ENCODE data around the gene GOLGA6L7.
"Not testable (repeated sequence)": the region's sequence is repeated elsewhere in the genome, so short reads cannot be mapped to it uniquely, and the experiment has no call there.

GOLGA6L7 gene

DNA sequence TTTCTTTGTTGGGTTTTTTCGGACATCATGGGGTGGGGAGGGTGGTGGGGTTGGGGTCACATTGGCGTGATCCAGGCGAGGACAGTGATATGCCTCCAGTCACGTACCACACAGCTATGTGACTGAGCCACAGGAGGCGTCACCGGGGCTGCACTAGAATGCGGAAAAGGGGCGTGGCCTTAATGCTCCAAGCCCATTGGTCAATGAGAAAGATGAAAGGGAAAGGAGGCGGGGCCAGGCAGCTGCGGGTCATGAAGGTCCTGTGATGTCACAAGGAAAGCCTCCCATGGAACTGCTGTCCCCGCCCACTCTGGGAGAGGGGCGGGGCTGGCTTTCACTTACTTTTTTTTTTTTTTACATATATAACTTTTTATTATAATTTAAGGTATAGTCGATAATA lies at the start of gene GOLGA6L7:
TSS of gene GOLGA6L7 (minus strand) at position 124 of the 400 bp plus-strand sequence. CDS start at position 29, 95 bp downstream.
- DNase-seq, result not testable (repeated sequence)

- no peak for DNase-seq
Measured at GRCh38 chr15:28897861-28898585, 49.6 kb upstream of the GOLGA6L7 start.

DNA sequence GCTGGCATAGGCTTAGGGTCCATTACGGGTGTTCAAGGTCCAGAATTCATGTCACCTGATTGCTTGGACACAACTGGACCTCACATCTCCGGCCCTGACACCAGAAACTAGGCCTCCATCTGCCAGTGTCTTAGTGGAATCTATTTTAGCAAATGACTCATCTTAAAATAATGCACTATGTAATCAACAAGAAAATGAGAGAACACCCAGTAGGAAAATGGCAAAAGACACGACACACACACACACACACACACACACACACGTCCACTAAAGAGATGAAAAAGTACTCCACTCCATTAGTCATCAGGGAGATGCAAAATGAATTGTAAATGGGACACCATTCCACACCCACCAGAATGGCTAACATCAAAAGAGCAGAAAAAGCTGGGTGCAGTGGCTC lies 48.5 kb upstream of the GOLGA6L7 start:
- no peak for DNase-seq

DNA sequence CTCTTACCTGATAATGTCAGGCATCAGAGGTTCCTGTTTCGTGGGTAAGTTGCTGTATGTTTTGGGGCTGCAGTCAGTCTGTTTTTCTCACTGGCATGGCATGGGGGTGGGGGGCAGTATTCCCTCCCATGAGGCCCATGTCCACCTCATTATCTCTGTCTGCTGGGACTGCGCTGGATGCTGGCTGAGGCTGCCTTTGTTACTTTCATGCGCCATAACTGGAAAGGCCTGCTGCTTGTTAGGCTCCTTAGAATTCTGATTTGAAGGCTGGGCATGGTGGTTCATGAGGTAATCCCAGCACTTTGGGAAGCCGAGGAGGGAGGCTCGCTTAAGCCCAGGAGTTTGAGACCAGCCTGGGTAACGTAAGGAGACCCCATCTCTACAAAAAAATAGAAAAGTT lies 47.1 kb upstream of the GOLGA6L7 start:
- DNase-seq, result no peak

DNA sequence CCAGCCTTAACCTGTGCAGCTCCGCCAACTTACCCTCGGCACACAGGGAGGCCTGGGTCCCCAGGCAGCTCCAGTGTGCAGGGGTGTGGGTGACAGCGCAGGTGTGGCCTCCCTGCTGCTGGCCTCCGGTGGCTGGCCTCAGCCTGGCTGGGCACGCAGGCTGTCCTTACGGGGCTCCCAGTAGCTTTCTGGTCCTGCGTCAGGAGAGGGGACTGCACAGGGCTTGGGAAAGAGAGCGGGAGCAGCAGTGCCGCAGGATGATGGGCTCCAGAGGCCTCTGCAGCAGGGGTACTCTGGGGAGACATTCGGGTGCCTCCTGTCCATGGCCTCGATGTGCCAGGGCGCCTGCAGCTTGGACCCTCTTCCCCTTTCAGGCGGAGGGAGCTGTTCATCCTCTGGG lies 46.7 kb upstream of the GOLGA6L7 start:
- DNase-seq, result no peak

DNA sequence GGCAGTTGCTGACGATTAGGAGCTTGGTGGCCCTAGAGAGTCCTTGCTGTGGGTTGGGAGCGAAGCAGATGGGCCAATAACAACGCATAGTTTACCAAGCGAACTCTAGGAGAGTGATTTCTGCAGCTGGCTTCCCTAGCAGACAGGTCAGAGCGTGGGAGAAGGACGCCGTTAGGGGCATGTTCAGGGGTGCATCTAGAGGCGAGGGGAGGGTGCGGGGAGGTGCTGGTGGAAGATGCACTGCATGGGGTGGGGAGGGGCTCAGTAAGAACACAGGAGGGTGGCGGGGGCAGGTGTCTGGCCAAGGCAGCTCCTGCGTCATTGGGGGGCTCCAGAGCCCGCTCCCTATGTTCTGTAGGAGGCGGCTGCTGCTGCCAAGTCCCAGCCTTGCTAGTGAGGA lies 46.2 kb upstream of the GOLGA6L7 start:
- no peak for DNase-seq

DNA sequence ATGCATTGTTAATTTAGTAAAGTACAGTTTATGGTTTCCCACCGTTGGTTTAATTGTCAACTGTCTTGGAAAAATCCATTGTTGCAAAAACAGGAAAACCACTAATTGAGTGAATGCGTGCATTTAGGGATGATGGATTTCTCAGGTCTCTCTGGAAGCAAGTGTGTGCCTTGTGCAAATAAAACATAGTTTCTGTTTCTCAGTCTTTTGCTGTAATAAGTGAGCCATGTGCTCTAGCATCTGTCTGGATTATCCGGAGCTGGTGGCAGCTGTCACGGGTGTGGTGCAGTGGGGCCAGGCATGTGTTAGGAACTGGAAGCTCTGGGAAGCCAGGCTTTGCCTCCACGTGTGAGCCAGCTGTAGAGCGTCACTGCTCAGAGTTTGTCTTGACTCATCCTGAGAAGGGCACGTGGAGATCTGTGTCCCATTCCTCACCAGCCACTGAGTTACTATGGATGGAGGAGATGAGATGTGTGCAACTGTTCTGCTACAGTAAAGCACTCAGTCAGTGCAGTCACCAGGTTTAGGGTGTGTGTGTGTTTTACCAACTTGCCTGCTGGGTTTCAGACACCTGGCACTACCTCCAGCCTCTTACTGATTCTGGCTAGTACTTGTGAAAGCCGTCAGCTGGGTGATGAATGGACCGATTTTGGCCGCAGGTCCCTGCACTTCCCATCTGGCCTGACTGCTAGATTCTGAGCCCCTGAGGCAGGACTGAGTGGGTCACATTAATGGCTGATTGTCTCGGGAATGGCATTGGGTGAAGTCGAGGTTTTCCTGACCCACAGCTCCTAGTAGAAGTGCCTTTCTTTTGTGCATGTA lies 44.6 kb upstream of the GOLGA6L7 start:
- DNase-seq, result no peak

DNA sequence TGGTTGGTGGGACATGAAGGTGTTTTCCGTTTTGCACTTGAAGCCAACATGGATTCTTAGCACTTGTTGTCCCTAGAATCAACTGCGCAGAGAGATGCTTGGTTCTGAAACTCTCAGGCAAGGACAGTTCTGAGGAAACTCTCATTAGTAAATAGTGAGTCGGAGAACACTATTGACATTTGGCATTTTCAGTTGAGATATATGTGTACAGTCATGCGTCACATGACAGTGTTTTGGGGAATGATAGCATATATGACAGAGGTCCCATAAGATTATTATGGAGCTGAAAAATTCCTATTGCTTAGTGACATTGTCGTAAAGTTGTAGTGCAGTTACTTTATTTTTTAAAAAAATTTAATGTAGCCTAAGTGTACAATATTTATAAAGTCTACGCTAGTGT lies 43.1 kb upstream of the GOLGA6L7 start:
- no peak for DNase-seq

DNA sequence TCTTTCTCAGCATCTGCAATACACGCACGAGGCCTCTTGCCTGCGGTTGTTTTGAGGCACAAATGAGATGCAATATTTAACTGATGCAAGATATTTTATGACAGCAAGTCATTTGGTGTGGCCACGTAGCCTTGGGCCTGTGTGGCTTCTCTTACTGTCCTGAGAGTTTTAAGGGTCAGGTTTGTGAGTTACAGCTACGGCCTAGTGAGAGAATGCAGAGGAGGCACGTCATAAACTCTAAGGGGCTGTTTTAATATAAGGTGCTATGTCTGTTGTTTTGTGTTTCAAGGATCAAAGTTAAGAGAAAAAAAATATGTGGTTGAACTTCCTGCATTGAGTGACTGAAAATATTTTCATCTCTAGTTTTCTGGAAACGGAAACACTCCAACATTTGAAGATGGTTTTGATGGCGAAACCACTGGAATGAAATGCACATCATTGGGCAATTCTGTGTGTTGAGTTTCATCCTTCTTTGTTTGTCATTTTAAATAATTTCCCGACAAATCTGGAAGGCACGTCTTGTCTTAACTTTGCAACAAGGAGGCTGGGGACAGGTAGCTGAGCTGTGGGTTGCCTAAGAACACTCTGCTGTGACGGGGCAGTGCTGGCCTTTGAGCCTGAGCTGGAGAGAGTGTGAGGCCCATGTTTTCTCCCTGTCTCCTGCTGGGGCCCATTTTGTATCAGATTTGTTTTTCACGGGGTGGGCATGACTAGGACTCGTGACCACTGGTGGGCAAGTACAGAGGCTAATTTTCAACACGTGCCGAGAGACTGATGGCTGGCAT lies 42.5 kb upstream of the GOLGA6L7 start:
- no peak for DNase-seq

DNA sequence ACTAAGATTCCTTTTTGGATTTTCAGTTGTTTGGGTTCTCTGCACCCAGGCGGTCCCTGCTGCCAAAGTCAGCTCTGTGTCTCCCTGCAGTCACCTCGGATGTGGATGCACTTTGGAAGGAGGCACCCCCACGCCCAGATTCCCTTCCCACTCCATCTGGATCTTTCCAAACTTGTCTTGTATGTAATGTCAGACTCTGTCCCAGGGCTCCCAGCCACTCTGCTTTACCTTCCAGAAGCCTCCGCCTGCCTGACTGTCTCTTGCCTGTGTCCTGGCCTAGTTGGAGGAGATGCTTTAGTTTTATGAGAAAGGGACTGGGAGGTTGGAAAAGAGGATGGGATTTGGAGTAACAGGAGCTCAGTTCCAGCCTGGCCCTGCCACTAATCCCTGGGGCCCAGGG lies 41.8 kb upstream of the GOLGA6L7 start:
- DNase-seq, result not testable (repeated sequence)

DNA sequence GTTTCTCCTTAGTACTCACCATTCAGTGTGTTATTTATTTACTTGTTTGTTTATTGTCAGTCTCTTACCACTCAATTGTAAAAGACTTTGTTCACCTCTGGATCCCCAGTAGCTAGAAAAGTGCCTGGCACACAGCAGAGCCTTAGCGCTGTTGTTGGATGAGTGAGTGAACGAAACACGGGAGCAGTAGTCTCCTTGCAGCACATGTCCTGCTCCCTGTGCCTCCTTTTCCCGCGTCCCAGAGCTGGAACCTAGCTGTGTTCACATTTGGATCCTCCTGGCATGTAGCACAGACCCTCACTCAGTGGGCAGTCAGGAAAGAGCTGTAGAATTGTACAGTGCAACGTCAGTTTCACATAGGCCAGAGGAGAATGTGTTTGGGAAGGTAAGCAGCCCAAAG lies 41.4 kb upstream of the GOLGA6L7 start:
- not testable (repeated sequence) for DNase-seq

GRCh38 chr15:28889346-28889745 lies 40.9 kb upstream of the GOLGA6L7 start:
- no peak for DNase-seq

DNA sequence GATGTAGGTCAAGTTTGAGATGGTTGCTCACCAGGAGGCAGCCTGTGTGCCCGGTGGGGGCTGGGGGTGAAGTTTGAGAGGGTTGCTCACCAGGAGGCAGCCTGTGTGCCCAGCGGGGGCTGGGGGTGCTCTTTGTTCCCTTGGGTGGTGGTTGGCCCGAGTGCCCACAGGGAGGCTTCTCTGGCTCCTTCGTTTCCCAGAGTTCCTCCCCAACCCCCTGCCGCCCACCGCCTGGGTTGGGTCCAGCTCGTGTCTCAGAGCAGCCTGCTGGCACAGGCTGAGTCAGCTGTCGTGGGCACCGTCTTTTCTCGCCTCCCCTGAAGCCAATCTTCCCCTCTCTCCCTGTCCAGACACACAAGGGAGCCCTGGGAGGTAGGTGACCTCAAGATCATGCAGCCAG lies 40.5 kb upstream of the GOLGA6L7 start:
- DNase-seq, result no peak

DNA sequence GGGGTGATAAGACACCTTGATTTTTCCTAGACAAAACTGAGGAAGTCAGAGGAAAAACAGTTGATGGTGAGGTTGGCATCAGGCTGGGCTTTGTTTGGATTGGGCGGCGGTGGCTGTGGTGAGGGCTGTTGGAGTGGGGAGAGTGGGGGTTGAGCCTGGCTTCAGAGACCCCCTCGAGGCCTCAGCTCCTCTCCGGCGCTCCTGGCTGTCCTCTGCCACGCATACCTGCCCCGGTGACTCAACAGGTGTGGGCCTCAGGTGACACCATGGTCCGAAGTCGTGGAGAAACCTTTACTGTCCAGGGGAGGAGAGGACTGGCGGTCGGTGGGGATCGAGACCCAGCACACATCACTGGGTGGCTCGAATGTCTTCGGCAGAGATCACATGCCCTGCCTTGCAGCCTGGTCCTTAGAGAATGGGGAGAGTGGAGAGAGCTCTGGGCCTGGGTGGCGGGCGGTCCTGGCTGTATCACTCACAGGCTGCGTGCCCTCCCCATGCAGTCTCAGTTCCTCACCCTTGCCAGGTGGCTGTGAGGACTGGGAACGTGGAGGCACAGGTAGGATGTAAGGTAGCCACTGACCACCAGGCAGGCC lies 40.0 kb upstream of the GOLGA6L7 start:
- DNase-seq, result no peak

DNA sequence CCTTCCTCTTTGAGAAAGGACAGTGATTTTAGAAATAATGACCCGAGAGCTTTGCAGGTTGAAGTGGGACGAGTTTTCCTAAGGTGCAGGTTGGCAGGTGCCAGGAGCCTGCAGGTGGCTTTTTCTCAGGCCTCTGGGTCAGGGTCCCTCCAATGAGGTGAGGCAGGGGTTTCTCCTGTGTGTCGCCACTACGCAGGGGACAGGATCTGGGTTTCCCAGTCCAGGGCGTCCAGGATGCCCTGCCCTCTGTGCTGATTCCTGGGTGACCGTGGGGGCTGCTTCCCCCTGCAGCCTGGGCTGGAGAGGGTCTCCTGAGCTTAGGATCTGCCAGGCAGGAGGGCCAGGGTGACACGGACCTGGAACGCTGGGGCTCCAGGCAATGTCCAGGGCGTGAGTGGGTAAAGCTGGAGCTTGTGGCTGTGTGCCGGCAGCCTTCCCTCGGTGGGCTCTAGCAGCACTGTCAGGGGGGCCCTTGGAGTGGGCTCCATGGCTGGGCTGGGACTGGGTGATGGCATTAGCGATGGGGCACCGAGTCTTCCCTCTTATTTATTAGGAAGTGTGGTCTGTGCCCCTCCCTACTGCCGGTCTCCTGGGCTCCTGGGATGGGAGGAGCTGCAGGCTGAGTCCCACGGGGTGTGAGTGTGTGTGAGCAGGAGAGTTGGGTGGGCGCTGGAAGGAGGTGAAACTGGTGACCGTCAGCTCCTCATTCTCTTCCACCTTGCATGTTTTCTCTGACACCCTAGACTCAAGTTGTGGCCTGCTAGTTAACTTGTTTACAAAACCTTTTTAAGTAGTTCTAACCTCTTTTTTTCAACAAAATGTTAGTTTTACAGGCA lies 39.1 kb upstream of the GOLGA6L7 start:
- no peak for DNase-seq

GRCh38 chr15:28886431-28887338 lies 38.2 kb upstream of the GOLGA6L7 start:
- no peak for DNase-seq

GRCh38 chr15:28885630-28886430 lies 37.4 kb upstream of the GOLGA6L7 start, which contains the start of gene APBA2:
Gene APBA2 (plus strand): TSS chr15:28885974. CDS start chr15:29053885, 167,911 bp downstream.
- DNase-seq, result peak; percentile 46

DNA sequence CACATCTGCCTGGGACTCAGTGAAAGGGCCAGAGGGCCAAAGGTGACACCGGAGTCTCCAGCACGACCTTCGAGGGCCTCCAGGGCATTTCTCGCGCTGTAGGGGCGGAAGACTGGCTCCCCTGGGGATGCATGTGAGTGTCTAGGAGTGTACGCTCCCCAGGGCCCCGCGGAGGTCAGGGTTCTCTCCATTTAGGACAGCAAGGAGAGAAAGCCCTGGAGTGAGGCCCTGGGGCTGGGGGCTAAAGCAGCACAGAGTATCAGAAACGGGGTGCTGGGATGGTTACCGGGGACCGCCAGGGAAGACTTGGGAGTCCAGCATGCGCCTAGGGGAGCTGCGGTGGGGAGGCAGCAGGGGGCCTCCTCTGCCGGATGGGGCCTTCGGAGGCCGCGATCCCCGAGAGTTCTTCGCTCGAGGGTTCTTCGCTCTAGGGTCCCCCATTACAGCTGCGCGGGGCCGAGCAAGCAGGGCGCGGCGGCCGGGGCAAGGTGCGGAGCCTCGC lies 36.7 kb upstream of the GOLGA6L7 start:
- no peak for DNase-seq

- no peak for DNase-seq
Measured at GRCh38 chr15:28884151-28884940, 35.9 kb upstream of the GOLGA6L7 start.
